Left ventricle myocardium inferior (tissue), 1 donor: Measurements from ENCODE around the gene EPHA4. TPM values are rescaled to one million over a fixed set of nuclear protein-coding genes. Genes with fewer than 3 reads are reported as not detected.

ENCODE experiments used
- DNase-seq: peaks from one replicate; pipeline ENCODE4 v3.0.0-alpha.2; 2020
- H3K27ac ChIP-seq: fragments of 200-600 bp; replicated peaks from 2 replicates; pipeline ENCODE4 v1.8.0; 2021
- H3K27me3 ChIP-seq: fragments of 200-600 bp; 2 replicates; pipeline ENCODE4 v1.8.0; 2021; ENCODE audit warnings: low read depth
- H3K36me3 ChIP-seq: fragments of 200-600 bp; 2 replicates; pipeline ENCODE4 v1.8.0; 2021
- H3K4me1 ChIP-seq: fragments of 200-600 bp; 2 replicates; pipeline ENCODE4 v1.8.0; 2021
- H3K4me3 ChIP-seq: fragments of 200-600 bp; 2 replicates; pipeline ENCODE4 v1.8.0; 2021; ENCODE audit warnings: mild to moderate bottlenecking, moderate library complexity
- H3K9me3 ChIP-seq: fragments of 200-600 bp; replicated peaks from 2 replicates; pipeline ENCODE4 v1.8.0; 2021
- intact Hi-C: fragments of 100-400 bp; cut with micrococcal nuclease; formaldehyde crosslinking; loops from one replicate; pipeline ENCODE4 v1.11.0; 2022
- total RNA-seq: library from RNA; stranded (reverse); fragmentation: NEBNext Ultra II Directional; extraction: Animal tissue kit (Norgen Biotek cat#: 25700); gene quantifications from one replicate; pipeline ENCODE4 v1.2.1, GENCODE V29; 2021
- TF ChIP-seq, protein P1 (sequence below): fragments of 200-600 bp; IDR thresholded peaks from 2 replicates; pipeline ENCODE4 v1.8.0; 2021; ENCODE audit warnings: antibody characterized with exemption, mild to moderate bottlenecking, borderline replicate concordance
- donor health status: DM: no; HTN: yes; CAD: no; lungs with severe emphysema.

Gene EPHA4
- total RNA-seq, 1 donor from 2014 or later, result 40.6 TPM

DNA sequence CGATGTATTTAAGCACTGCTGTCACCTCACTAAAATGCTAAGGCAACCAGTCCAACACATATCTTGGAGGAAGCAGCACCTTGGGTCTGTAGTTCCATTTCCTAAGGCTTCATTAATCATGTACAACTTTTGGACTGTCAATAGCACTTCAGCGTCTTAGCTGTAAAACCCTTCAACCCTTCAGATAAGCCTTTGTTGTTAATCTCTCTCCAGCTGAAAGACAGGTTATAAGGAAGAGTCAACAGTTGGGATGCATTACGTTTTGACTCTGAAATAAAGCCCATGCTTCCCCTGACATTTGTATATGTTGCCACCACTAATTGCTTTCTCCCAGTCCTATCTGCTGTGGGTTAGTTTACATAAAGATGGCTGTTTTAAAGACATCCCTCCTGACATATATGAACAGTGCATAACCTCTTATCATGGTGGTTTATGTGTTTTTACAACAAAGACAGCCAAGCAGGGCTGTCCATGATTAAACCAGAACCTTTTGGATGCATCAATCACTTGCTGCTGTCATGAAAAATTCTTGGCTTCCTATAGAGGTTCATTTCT lies 81.5 kb downstream of the EPHA4 start:
- intact Hi-C loops, result no loop called here
- Histone ChIP-seq H3K36me3 (no peaks in the 10 kb centered on the region), H3K9me3 (no peaks in the 10 kb centered on the region), H3K4me3 (no peak overlapping the region), H3K27me3 (no peaks in the 10 kb centered on the region), H3K4me1 (no peaks in the 10 kb centered on the region), H3K27ac (no peak overlapping the region)
- TF ChIP-seq, protein P1, sequence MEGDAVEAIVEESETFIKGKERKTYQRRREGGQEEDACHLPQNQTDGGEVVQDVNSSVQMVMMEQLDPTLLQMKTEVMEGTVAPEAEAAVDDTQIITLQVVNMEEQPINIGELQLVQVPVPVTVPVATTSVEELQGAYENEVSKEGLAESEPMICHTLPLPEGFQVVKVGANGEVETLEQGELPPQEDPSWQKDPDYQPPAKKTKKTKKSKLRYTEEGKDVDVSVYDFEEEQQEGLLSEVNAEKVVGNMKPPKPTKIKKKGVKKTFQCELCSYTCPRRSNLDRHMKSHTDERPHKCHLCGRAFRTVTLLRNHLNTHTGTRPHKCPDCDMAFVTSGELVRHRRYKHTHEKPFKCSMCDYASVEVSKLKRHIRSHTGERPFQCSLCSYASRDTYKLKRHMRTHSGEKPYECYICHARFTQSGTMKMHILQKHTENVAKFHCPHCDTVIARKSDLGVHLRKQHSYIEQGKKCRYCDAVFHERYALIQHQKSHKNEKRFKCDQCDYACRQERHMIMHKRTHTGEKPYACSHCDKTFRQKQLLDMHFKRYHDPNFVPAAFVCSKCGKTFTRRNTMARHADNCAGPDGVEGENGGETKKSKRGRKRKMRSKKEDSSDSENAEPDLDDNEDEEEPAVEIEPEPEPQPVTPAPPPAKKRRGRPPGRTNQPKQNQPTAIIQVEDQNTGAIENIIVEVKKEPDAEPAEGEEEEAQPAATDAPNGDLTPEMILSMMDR, result no peak
- no peak for DNase-seq

DNA sequence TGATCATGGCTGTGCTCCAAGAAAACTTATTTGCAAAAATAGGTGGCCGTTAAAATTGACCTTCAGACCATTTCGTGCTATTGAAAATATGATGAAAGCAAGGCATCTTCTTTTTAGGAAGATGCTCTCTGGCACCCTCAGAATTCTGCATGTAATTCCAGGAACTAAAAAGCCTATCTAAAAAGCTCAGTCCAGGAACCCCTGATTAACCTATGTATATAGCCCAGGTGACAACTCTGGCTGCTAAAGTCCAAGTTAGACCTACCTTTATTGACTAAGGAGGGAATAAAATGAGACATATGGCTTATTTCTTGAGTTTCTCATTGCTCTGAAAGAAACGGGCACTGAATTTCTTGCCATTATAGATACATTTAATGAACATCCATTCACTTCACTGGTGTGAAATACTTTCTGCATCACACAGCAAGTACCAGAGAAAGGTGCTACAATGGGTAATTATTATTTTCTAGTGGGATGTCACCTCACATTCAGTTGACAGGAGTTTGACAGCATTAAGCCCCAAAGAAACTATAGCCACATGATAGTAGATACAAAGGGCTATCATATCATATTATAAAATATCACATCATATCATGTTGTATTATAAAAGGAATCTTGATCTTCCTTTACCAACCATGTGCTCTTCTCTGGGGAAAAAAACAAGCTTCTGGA lies 83.8 kb downstream of the EPHA4 start:
- no peak overlapping the region for H3K4me3 ChIP-seq
- no peaks in the 10 kb centered on the region for H3K36me3 ChIP-seq
- no peak overlapping the region for H3K27ac ChIP-seq
- intact Hi-C loops, result no loop called here
- TF ChIP-seq, protein P1, result no peak
- no peaks in the 10 kb centered on the region for H3K27me3 ChIP-seq
- no peak for DNase-seq
- no peaks in the 10 kb centered on the region for H3K9me3 ChIP-seq
- H3K4me1 ChIP-seq, result peaks cover 11% of the 10 kb centered on the region

DNA sequence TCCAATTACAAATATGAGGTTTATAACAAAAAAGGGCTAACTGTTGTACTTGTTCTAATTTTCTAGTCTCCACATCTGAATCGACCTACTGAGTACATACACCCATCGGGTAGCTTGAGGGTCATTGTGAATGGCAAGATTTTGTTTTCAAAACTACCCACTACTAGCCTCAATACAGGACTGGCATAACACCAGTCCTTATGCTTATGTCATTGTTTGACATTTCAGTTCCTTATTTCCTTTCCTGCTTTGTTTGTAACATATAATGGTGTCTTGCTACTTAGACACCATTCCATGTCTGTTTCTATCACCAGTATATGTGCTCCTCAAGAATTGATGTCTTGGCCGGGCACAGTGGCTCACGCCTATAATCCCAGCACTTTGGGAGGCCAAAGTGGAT lies 86.0 kb downstream of the EPHA4 start:
- peaks cover 14% of the 10 kb centered on the region for H3K4me1 ChIP-seq
- no peaks in the 10 kb centered on the region for H3K9me3 ChIP-seq
- no peak for DNase-seq
- intact Hi-C loops, result no loop called here
- H3K4me3 ChIP-seq, result no peak overlapping the region
- no peaks in the 10 kb centered on the region for H3K27me3 ChIP-seq
- no peaks in the 10 kb centered on the region for H3K36me3 ChIP-seq
- TF ChIP-seq, protein P1, result no peak
- H3K27ac ChIP-seq, result no peak overlapping the region

DNA sequence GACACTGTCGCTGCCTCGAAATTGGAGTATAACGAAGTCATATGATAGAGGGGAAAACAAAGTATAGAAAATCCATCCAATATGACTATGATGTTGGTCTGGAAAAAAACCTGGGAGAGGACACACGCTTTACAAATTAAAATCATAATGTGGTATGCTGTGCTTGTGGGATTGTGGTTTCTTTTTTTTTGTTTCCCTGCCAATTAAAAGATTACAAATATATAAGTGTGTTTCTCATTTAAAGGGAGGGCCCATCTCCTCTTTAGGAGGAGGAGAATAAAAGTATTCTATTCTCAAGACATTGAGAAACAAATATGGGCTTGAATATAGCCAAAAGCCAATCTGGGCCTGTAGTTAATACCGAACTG lies 86.6 kb downstream of the EPHA4 start:
- intact Hi-C loops, result no loop called here
- no peak overlapping the region for H3K27ac ChIP-seq
- TF ChIP-seq, protein P1, result no peak

DNA sequence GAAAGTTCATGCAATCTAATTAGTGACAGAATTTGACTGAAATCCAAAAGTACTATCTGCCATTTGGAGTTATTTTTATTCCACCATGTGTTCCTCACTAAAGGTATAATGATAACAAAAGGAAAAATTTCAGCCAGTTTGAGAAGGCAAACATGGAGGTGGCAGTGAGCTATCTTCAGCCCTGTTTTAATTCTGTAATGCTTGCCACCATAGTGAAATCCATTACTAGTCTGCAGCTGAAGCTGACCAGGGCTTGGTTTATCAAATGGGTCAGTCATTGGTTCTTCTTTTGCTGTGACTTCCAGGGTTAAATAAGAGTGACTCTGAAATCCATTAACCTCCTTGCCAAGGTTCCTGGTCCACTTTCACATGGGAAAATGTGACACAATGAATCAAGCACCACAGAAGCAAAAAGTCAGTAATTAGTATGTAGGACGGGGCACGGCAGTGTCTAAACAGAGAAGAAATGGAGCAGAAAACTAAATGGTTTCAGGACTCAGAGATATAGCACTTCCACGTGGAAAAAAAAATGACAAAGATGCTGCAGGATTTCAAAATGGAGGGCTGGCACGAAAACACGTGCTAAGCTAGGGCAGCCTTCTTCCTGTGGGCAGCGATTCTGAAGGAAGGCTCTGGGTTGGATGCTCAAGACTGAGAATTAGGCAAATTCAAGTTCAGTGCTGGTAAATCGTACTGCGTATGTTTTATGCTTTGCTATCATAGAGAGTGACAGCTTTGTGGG lies 87.2 kb downstream of the EPHA4 start:
- no peak overlapping the region for H3K4me3 ChIP-seq
- no peak overlapping the region for H3K27ac ChIP-seq
- no peaks in the 10 kb centered on the region for H3K36me3 ChIP-seq
- TF ChIP-seq, protein P1, result no peak
- no peaks in the 10 kb centered on the region for H3K9me3 ChIP-seq
- no peak for DNase-seq
- intact Hi-C loops, result no loop called here
- no peaks in the 10 kb centered on the region for H3K27me3 ChIP-seq
- H3K4me1 ChIP-seq, result peaks cover 14% of the 10 kb centered on the region

More for the DNA sequence above, 86.6 kb downstream of the EPHA4 start:
- Histone ChIP-seq H3K4me1 (peaks cover 14% of the 10 kb centered on the region), H3K36me3 (no peaks in the 10 kb centered on the region), H3K9me3 (no peaks in the 10 kb centered on the region), H3K4me3 (no peak overlapping the region), H3K27me3 (no peaks in the 10 kb centered on the region)
- no peak for DNase-seq
